Activated CD4-positive, alpha-beta T cell treated with anti-CD3 and anti-CD28 coated beads, Interleukin-2, amount 10 ng/mL, durations not matched to agents 7 days and 5 days (primary cell): Measurements from ENCODE around the gene PDGFC. TPM values are rescaled to one million over a fixed set of nuclear protein-coding genes. Genes with fewer than 3 reads are reported as not detected.

Experiments used
- CTCF ChIA-PET: fragments of 350-600 bp; sonication (Branson Sonifier 250); formaldehyde crosslinking; loops from one replicate; lab custom pipeline; 2021; ENCODE audit warnings: antibody characterized with exemption; lab: Charles Lee
- POLR2A ChIA-PET: fragments of 350-600 bp; sonication (Branson Sonifier 250); formaldehyde crosslinking; loops from one replicate; lab custom pipeline; 2021; ENCODE audit warnings: antibody characterized with exemption; lab: Charles Lee
- DNase-seq: peaks from one replicate; pipeline ENCODE4 v3.0.0-alpha.2; 2020
- H3K27ac Mint-ChIP-seq: one replicate; pipeline ENCODE4 v1.8.0; 2021; ENCODE audit warnings: mild to moderate bottlenecking, moderate library complexity, mixed read lengths
- H3K27me3 Mint-ChIP-seq: one replicate; pipeline ENCODE4 v1.8.0; 2021; ENCODE audit warnings: mixed read lengths
- H3K36me3 Mint-ChIP-seq: one replicate; pipeline ENCODE4 v1.8.0; 2021; ENCODE audit warnings: low read depth, mixed read lengths
- H3K4me1 Mint-ChIP-seq: one replicate; pipeline ENCODE4 v1.8.0; 2021; ENCODE audit warnings: mixed read lengths
- H3K4me3 Mint-ChIP-seq: one replicate; pipeline ENCODE4 v1.8.0; 2021; ENCODE audit warnings: mild to moderate bottlenecking, moderate library complexity, mixed read lengths
- H3K9me3 Mint-ChIP-seq: one replicate; pipeline ENCODE4 v1.8.0; 2021; ENCODE audit warnings: mixed read lengths
- total RNA-seq, 2 experiments: library from RNA; stranded (reverse); gene quantifications; one replicate each; pipeline ENCODE4 v1.2.3, GENCODE V29; 2021

Gene PDGFC
- total RNA-seq, 2 experiments from 2014 or later = not detected

DNA sequence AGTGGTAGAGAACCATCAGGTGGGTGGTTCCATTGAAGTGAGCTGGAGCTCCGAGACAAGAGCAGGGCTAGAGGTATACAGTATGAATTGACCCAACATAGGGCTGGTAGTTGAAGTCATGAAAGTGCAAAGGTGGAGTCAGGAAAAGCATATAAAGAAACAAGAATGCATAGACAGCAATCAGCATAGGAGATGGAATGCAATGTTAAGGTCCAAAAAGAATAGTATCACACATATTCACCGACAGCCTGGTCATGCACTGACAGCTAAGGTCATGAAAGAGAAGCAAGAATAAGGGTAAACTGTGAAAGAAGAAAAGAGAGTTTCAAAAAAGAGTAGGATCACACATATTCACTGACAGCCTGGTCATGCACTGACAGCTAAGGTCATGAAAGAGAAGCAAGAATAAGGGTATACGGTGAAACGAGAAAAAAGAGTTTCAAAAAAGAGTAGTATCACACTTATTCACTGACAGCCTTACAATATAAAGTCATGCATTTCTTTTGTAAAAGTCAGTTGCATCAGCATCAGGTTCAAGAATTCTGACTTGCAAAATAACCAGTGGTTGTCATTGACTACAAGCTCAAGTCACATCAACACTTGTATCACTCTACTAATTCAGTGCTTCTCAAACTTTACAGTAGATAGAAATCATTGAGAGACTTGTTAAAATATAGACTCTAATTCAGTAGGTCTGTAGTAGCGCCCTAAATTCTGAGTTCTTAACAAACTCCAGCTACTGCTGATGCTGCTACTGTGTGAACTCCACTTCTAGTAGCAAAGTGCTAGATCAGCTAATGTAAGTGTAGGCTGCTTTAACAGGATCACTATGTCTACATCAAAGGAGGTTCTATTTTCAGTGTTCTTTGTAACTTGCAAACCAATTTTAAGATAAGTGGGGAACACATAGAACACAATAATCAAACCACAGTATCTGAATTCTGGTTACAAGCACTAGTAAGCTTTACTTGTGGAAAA is 221.9 kb downstream of the PDGFC start:
- H3K4me1 Mint-ChIP-seq = no peaks in the 10 kb centered on the region
- no peak overlapping the region for H3K4me3 Mint-ChIP-seq
- no peaks in the 10 kb centered on the region for H3K36me3 Mint-ChIP-seq
- CTCF ChIA-PET = no interaction called here
- DNase-seq = no peak
- no peaks in the 10 kb centered on the region for H3K27me3 Mint-ChIP-seq
- no peak overlapping the region for H3K27ac Mint-ChIP-seq
- POLR2A ChIA-PET = no interaction called here
- peaks cover 2% of the 10 kb centered on the region for H3K9me3 Mint-ChIP-seq

DNA sequence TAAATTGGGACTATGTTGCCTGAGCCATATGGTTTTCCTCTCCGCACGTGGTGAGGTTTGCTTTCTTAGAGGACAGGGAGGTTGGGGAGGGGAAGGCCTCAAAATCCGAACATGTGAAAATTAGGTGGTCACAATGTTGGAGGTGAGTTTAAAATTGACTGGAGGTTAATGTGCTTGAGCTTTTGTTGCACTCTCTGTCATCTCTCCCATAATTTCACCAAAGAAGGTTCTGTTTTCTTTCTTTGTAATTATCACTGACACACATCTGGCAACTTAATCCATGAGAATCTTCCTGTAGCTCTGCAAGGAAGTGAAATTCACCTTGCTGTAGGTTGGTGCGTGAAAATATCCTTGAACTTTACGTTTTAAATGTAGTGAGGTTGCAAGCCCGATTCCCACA is 225.5 kb downstream of the PDGFC start:
- Mint-ChIP-seq H3K9me3 (peaks cover 4% of the 10 kb centered on the region), H3K27ac (no peak overlapping the region), H3K4me1 (no peaks in the 10 kb centered on the region), H3K27me3 (no peaks in the 10 kb centered on the region), H3K36me3 (no peaks in the 10 kb centered on the region), H3K4me3 (no peak overlapping the region)
- ChIA-PET CTCF (no interaction called here), POLR2A (no interaction called here)
- DNase-seq = no peak

DNA sequence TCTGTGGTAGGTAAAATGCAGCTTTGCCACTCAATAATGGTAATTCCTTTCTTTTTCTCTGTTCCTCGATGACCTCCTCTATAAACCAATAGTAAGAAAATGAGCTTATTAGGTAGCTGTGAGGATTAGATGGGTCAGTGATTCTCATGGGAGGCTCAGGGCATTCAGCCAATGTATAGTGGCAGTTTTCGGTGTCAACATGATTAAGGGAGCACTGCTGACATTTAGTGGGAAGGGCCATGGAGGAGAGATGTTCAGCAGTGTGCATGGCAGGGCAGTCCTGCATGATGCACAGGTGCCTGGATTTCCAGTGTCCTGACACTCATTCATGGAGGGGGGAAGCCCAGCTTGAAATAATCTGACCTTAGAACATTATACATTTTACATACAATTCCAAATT is 232.8 kb downstream of the PDGFC start:
- Mint-ChIP-seq H3K36me3 (no peaks in the 10 kb centered on the region), H3K4me1 (no peaks in the 10 kb centered on the region), H3K27me3 (no peaks in the 10 kb centered on the region), H3K27ac (no peak overlapping the region), H3K9me3 (no peaks in the 10 kb centered on the region), H3K4me3 (no peak overlapping the region)
- ChIA-PET POLR2A (no interaction called here), CTCF (no interaction called here)
- no peak for DNase-seq

DNA sequence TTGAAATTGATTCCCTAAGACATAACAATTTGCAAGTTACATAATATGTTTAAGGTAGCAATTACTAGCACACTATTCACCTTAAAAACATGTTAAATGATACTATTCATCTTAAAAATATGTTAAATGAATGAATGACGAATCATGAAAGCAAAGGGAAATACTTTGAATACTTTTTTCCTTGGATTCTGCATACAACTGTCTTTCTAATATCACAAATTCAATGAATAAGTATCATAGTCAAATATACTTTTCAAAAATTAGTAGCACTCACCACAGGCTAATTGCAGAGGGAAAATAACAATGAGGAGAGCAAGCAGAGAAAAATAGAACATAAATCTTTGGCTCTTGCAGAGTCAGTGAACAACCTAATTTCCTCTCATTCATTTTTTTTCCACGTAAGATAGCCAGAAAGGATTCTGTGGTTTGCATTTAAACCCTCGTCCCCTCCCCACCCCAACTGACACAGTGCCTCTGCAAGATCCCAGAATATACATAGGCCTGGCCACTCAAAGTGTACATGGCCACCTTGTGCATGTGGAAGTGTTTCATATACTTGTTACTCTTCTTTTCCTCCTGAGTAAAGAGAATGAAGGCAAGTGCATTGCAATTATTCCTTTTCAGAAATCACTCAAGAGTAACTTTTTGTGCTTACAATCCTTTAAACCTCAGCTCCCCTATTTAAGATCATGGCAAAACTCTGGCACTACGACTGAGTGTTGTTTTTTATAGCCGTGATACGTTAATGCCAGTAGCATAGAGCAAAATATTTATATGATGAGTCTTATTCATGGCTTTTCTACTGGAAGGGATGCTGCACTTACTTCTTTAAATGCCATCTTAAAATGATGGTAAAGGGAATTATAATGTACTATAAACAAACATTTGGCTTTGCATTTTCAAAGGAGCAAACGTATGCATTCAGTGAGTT is 236.4 kb downstream of the PDGFC start:
- no peak for DNase-seq
- H3K4me1 Mint-ChIP-seq = no peaks in the 10 kb centered on the region
- ChIA-PET CTCF (no interaction called here), POLR2A (no interaction called here)
- no peak overlapping the region for H3K4me3 Mint-ChIP-seq
- H3K9me3 Mint-ChIP-seq = peaks cover 11% of the 10 kb centered on the region
- no peaks in the 10 kb centered on the region for H3K36me3 Mint-ChIP-seq
- H3K27me3 Mint-ChIP-seq = no peaks in the 10 kb centered on the region
- no peak overlapping the region for H3K27ac Mint-ChIP-seq

DNA sequence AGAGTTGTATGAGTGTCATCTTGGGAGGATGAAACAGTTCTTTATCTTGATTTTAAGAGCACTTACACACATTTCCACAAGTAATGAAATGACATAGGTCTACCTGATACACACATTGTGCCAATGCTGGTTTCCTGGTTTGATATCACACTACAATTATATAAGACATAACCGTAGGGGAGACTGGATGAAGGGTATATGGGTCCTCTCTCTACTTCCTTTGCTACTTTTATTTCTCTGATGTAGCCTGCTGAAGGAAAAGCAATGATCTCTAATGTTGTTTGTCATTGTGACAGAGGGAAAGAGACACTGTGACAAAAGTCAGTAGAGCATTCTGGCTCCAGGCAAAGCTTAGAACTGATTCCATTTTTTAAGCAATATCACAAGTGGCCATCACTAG is 238.0 kb downstream of the PDGFC start:
- DNase-seq = no peak
- no peak overlapping the region for H3K4me3 Mint-ChIP-seq
- POLR2A ChIA-PET = no interaction called here
- no peaks in the 10 kb centered on the region for H3K4me1 Mint-ChIP-seq
- no peaks in the 10 kb centered on the region for H3K27me3 Mint-ChIP-seq
- no peaks in the 10 kb centered on the region for H3K36me3 Mint-ChIP-seq
- H3K27ac Mint-ChIP-seq = no peak overlapping the region
- CTCF ChIA-PET = interaction anchor here (0.6 kb wide), 1 partner anchor 1321 kb away, joined by 3 read pairs; no protein-coding TSS in a partner anchor
- H3K9me3 Mint-ChIP-seq = peaks cover 11% of the 10 kb centered on the region

DNA sequence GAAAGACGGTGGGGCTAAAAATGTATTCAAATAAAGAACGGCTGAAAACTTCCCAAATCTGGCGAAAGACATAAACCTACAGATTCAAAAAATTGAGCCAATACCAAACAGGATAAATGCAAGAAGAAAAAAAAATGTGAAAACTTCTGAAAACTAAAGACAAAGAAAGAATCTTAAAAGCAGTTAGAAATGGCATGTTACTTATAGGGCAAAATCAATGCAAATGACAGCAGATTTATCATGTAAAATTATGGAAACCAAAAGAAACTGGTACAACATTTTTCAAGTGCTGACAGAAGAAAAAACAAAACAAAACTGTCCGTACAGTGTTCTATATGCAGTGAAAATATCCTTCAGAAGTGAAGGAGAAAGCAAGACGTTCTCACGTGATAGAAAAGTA is 239.0 kb downstream of the PDGFC start:
- DNase-seq = no peak
- Mint-ChIP-seq H3K27ac (no peak overlapping the region), H3K9me3 (peaks cover 11% of the 10 kb centered on the region), H3K27me3 (no peaks in the 10 kb centered on the region), H3K4me1 (no peaks in the 10 kb centered on the region), H3K36me3 (no peaks in the 10 kb centered on the region), H3K4me3 (no peak overlapping the region)
- POLR2A ChIA-PET = no interaction called here
- CTCF ChIA-PET = no interaction called here

DNA sequence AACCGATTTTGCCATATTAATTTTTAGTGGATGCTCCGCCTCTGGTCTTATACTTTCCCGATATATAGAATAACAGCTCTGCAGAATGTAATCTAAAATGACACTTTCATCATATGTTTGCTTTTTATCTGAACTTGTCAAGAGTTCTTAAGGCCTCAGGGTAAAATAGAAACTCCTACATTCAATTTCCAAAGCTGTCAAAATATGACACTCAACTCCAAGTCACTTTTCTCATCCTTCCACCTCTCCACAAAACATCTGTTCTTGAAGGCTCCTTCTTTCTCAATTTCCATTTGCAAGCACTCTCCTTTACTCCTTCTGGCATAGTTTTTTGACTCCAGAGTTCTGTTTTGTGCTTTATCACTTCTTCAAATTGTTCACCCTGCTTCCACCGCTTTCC is 242.2 kb downstream of the PDGFC start:
- H3K27ac Mint-ChIP-seq = no peak overlapping the region
- no peak overlapping the region for H3K4me3 Mint-ChIP-seq
- H3K27me3 Mint-ChIP-seq = no peaks in the 10 kb centered on the region
- CTCF ChIA-PET = no interaction called here
- no peaks in the 10 kb centered on the region for H3K36me3 Mint-ChIP-seq
- H3K9me3 Mint-ChIP-seq = peaks cover 11% of the 10 kb centered on the region
- H3K4me1 Mint-ChIP-seq = no peaks in the 10 kb centered on the region
- POLR2A ChIA-PET = no interaction called here
- DNase-seq = no peak

DNA sequence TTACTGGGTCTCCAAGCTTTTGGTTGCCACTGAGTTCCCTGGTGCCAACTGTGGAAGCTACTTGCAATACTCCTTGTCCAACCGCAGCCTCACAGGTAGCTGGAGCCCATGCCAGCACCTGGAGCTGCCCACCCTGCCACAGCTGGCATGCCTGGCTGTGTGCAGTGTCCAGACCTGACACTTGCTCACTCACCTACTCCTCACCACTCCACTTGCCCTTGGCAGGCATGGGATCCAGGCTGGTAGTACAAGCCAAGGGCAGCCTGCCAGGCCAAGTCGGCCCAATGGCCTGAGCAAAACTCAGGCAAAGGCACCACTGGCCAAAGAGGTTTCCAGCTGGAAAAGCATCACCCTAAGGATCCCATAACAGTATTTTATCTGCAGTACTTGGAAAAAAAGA is 246.3 kb downstream of the PDGFC start:
- ChIA-PET CTCF (no interaction called here), POLR2A (no interaction called here)
- Mint-ChIP-seq H3K27me3 (no peaks in the 10 kb centered on the region), H3K36me3 (no peaks in the 10 kb centered on the region), H3K4me3 (no peak overlapping the region), H3K27ac (no peak overlapping the region), H3K9me3 (peaks cover 2% of the 10 kb centered on the region), H3K4me1 (no peaks in the 10 kb centered on the region)
- DNase-seq = no peak

DNA sequence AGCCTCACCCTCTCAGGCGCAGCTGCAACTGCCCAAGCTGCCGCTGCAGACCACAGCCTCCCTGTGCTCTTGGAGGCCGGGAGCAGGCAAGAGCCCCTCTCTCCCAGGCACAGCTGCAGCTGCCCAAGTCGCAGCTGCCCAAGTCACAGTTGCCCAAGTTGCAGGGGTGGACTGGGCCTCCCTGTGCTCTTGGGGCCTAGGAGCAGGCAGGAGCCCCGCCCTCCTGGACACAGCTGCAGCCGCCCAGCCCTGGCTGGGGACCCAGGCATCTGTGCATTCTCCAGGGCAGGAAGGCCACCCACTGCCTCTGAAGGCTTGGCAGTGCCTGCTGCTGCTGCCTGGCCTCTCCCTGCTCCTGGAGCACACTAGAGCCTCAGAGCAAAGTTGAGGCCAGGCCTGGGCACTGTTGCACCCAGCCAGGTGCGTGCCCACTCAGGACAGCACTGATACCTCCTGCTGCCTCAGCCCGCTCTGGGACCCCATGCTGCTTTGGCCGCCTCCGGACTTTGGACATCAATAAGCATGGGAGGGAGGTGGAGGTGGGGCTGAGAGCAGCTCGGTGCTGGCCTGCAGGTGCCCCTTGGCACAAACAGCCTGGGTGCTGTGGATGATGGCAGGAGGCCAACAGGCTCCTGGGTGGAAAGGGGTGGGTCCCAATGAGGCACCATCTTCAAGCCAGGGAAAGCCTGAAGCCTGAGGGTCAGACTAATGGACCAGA is 247.5 kb downstream of the PDGFC start:
- DNase-seq = no peak
- CTCF ChIA-PET = no interaction called here
- no peaks in the 10 kb centered on the region for H3K4me1 Mint-ChIP-seq
- no peak overlapping the region for H3K27ac Mint-ChIP-seq
- POLR2A ChIA-PET = no interaction called here
- H3K36me3 Mint-ChIP-seq = no peaks in the 10 kb centered on the region
- H3K4me3 Mint-ChIP-seq = no peak overlapping the region
- H3K27me3 Mint-ChIP-seq = no peaks in the 10 kb centered on the region
- peaks cover 2% of the 10 kb centered on the region for H3K9me3 Mint-ChIP-seq

DNA sequence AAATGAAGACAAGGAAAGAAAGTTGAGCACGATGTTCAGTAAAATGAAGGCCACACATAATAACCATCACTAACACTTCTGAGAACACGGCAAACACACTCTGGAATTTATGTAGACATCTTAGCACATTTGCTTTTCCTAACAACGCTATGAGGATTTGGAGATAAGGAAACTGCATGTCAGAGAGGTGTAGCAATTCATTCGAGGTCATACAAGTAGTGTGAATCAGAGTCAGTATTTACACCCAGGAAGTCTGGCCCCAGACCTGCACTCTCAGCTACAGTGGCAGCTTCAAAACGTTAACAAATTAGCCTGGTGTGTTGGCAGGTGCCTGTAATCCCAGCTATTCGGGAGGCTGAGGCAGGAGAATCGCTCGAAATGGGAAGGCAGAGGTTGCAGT is 253.4 kb downstream of the PDGFC start:
- H3K27ac Mint-ChIP-seq = no peak overlapping the region
- DNase-seq = no peak
- H3K27me3 Mint-ChIP-seq = no peaks in the 10 kb centered on the region
- ChIA-PET POLR2A (no interaction called here), CTCF (no interaction called here)
- H3K9me3 Mint-ChIP-seq = peaks cover 4% of the 10 kb centered on the region
- no peaks in the 10 kb centered on the region for H3K4me1 Mint-ChIP-seq
- H3K36me3 Mint-ChIP-seq = no peaks in the 10 kb centered on the region
- H3K4me3 Mint-ChIP-seq = no peak overlapping the region

DNA sequence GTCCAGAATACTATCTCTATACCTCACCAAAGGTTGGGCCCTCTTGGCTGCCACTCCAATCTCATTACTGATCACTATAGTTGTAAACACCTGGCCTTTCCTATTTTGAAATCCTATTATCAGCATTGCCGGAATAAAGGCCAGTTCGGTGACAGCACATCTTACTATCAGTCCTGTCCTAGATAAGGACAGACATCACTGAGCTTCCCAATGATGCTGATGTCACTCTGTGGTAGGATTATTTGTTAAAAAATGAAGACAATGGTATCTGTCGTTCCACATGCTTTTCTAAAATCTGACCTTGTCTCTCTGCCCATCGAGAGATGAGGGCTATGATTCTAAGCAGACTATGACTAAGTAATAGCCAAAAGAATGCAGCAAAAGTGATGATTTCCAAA is 260.4 kb downstream of the PDGFC start:
- ChIA-PET POLR2A (no interaction called here), CTCF (interaction anchor here (0.5 kb wide), 1 partner anchor 765 kb away, joined by 3 read pairs; no protein-coding TSS in a partner anchor)
- H3K36me3 Mint-ChIP-seq = no peaks in the 10 kb centered on the region
- no peaks in the 10 kb centered on the region for H3K4me1 Mint-ChIP-seq
- no peak overlapping the region for H3K27ac Mint-ChIP-seq
- no peak overlapping the region for H3K4me3 Mint-ChIP-seq
- H3K9me3 Mint-ChIP-seq = peaks cover 2% of the 10 kb centered on the region
- DNase-seq = no peak
- H3K27me3 Mint-ChIP-seq = no peaks in the 10 kb centered on the region
